Skin of body (tissue), 2 donors: Measurements from ENCODE around the gene SLC7A5. TPM values are rescaled to one million over a fixed set of nuclear protein-coding genes. Genes with fewer than 3 reads are reported as not detected.
A peak's percentile ranks its signal among the peaks of the same experiment; 100 is the strongest.
"Not testable (repeated sequence)": the region's sequence is repeated elsewhere in the genome, so short reads cannot be mapped to it uniquely, and the experiment has no call there.

ENCODE experiments used
- DNase-seq: peaks from one replicate; lab custom pipeline; 2025; lab: John Stamatoyannopoulos, UW
- total RNA-seq: library from RNA; depleted of rRNA; stranded (reverse); fragments of >200 nt; gene quantifications from one replicate; pipeline ENCODE4 v1.2.3, GENCODE V29; 2014

SLC7A5 gene
- total RNA-seq, 1 donor from 2014 or later: 5.8 TPM

GRCh38 chr16:87861300-87862099, 7.8 kb downstream of the SLC7A5 start:
- DNase-seq: not testable (repeated sequence)

GRCh38 chr16:87860553-87861299, 8.6 kb downstream of the SLC7A5 start:
- no peak for DNase-seq

GRCh38 chr16:87858151-87858993, 10.9 kb downstream of the SLC7A5 start:
- not testable (repeated sequence) for DNase-seq

- DNase-seq: no peak
Measured at GRCh38 chr16:87856791-87857228, 12.5 kb downstream of the SLC7A5 start.

GRCh38 chr16:87855852-87856715, 13.2 kb downstream of the SLC7A5 start:
- DNase-seq: no peak

- no peak for DNase-seq
Measured at GRCh38 chr16:87854907-87855683, 14.2 kb downstream of the SLC7A5 start.

- no peak for DNase-seq
Measured at GRCh38 chr16:87854053-87854906, 15.0 kb downstream of the SLC7A5 start.

- DNase-seq: peak; percentile 74
Measured at GRCh38 chr16:87853411-87854052, 15.8 kb downstream of the SLC7A5 start.

GRCh38 chr16:87851601-87852000, 17.7 kb downstream of the SLC7A5 start:
- no peak for DNase-seq

GRCh38 chr16:87851141-87851587, 18.1 kb downstream of the SLC7A5 start:
- no peak for DNase-seq

GRCh38 chr16:87850009-87851006, 19.0 kb downstream of the SLC7A5 start:
- no peak for DNase-seq

- no peak for DNase-seq
Measured at GRCh38 chr16:87849419-87850008, 19.8 kb downstream of the SLC7A5 start.

GRCh38 chr16:87848676-87849345, 20.5 kb downstream of the SLC7A5 start:
- no peak for DNase-seq

- no peak for DNase-seq
Measured at GRCh38 chr16:87847785-87848675, 21.3 kb downstream of the SLC7A5 start.

- DNase-seq: no peak
Measured at GRCh38 chr16:87847467-87847784, 21.9 kb downstream of the SLC7A5 start.
